Colonic mucosa (tissue), 4 donors: ENCODE measurements around the gene DCAF17. TPM values are rescaled to one million over a fixed set of nuclear protein-coding genes. Genes with fewer than 3 reads are reported as not detected.
A peak's percentile ranks its signal among the peaks of the same experiment; 100 is the strongest.
"Not testable (repeated sequence)": the region's sequence is repeated elsewhere in the genome, so short reads cannot be mapped to it uniquely, and the experiment has no call there.

Experiments used
- DNase-seq: peaks from one replicate; pipeline ENCODE4 v3.0.0-alpha.2; 2020
- H3K27ac ChIP-seq: fragments of 200-600 bp; one replicate; pipeline ENCODE4 v1.8.0; 2021
- H3K27me3 ChIP-seq: fragments of 200-600 bp; one replicate; pipeline ENCODE4 v1.8.0; 2021
- H3K36me3 ChIP-seq: fragments of 200-600 bp; one replicate; pipeline ENCODE4 v1.8.0; 2021
- H3K4me1 ChIP-seq: fragments of 200-600 bp; one replicate; pipeline ENCODE4 v1.8.0; 2021; ENCODE audit warnings: mild to moderate bottlenecking
- H3K4me3 ChIP-seq: fragments of 200-600 bp; one replicate; pipeline ENCODE4 v1.8.0; 2021
- H3K9ac ChIP-seq, 2 donors: one replicate each; pipeline ENCODE4 v1.7.0; 2013; ENCODE audit warnings: control low read depth in 2 of 2, low read depth in 2 of 2, low read length in 2 of 2
- H3K9me3 ChIP-seq: fragments of 200-600 bp; one replicate; pipeline ENCODE4 v1.8.0; 2021
- CTCF ChIP-seq: fragments of 200-600 bp; IDR thresholded peaks from one replicate; pipeline ENCODE4 v1.8.0; 2022; ENCODE audit warnings: antibody characterized with exemption, mild to moderate bottlenecking
- intact Hi-C: fragments of 100-400 bp; cut with DNase I; formaldehyde crosslinking; loops from one replicate; pipeline ENCODE4 v1.14.1; 2022
- total RNA-seq, 2 donors: library from RNA; stranded (reverse); fragmentation: NEBNext Ultra II Directional in 1 of 2; extraction: Animal tissue kit (Norgen Biotek cat#: 25700) in 1 of 2; gene quantifications; one replicate each; pipeline ENCODE4 v1.2.1, GENCODE V29; 2021
- donor health status: healthy.
- donor health status: DM: no; HTN: no; CAD: no.
- donor health status: DM: no; HTN: no; CAD: no.

Gene DCAF17
- total RNA-seq, 2 donors from 2014 or later = 9.7 to 10.2 TPM

GRCh38 chr2:171487803-171488259, 53.8 kb downstream of the DCAF17 start:
- DNase-seq = peak; percentile 83
- peak overlapping the region; percentile 15 for H3K27ac ChIP-seq

GRCh38 chr2:171490577-171490976, 56.6 kb downstream of the DCAF17 start:
- Histone ChIP-seq H3K27me3 (no peaks in the 10 kb centered on the region), H3K27ac (no peak overlapping the region), H3K9me3 (no peaks in the 10 kb centered on the region), H3K36me3 (no peaks in the 10 kb centered on the region), H3K4me3 (no peak overlapping the region), H3K9ac (no peak overlapping the region), H3K4me1 (no peaks in the 10 kb centered on the region)
- no peak for TF ChIP-seq CTCF
- peak; percentile 55 for DNase-seq
- intact Hi-C loops = no loop called here

More at GRCh38 chr2:171487803-171488259, 53.8 kb downstream of the DCAF17 start:
- no peak overlapping the region for H3K9ac ChIP-seq
- no peaks in the 10 kb centered on the region for H3K27me3 ChIP-seq
- no peaks in the 10 kb centered on the region for H3K4me1 ChIP-seq
- no peaks in the 10 kb centered on the region for H3K9me3 ChIP-seq
- H3K4me3 ChIP-seq = no peak overlapping the region
- no peaks in the 10 kb centered on the region for H3K36me3 ChIP-seq
- intact Hi-C loops = no loop called here
- TF ChIP-seq CTCF = no peak

GRCh38 chr2:171491292-171491691, 57.3 kb downstream of the DCAF17 start:
- H3K27ac ChIP-seq = no peak overlapping the region
- no peak for TF ChIP-seq CTCF
- intact Hi-C loops = no loop called here

GRCh38 chr2:171492664-171493063, 58.6 kb downstream of the DCAF17 start:
- no peaks in the 10 kb centered on the region for H3K4me1 ChIP-seq
- no peaks in the 10 kb centered on the region for H3K27me3 ChIP-seq
- H3K36me3 ChIP-seq = no peaks in the 10 kb centered on the region
- H3K4me3 ChIP-seq = no peak overlapping the region
- no peak overlapping the region for H3K9ac ChIP-seq
- intact Hi-C loops = no loop called here
- DNase-seq = peak; percentile 53
- H3K9me3 ChIP-seq = no peaks in the 10 kb centered on the region
- TF ChIP-seq CTCF = no peak
- H3K27ac ChIP-seq = no peak overlapping the region

More at GRCh38 chr2:171491292-171491691, 57.3 kb downstream of the DCAF17 start:
- H3K4me3 ChIP-seq = no peak overlapping the region
- no peak for DNase-seq
- H3K9me3 ChIP-seq = no peaks in the 10 kb centered on the region
- no peaks in the 10 kb centered on the region for H3K36me3 ChIP-seq
- no peak overlapping the region for H3K9ac ChIP-seq
- no peaks in the 10 kb centered on the region for H3K4me1 ChIP-seq
- H3K27me3 ChIP-seq = no peaks in the 10 kb centered on the region

GRCh38 chr2:171497664-171498063, 63.6 kb downstream of the DCAF17 start:
- H3K9ac ChIP-seq, H3K9me3 ChIP-seq, H3K36me3 ChIP-seq, DNase-seq, H3K4me3 ChIP-seq, H3K27me3 ChIP-seq, H3K4me1 ChIP-seq, intact Hi-C loops, H3K27ac ChIP-seq: not testable (repeated sequence)

- H3K9me3 ChIP-seq = no peaks in the 10 kb centered on the region
- no peak overlapping the region for H3K27ac ChIP-seq
- no peak overlapping the region for H3K4me3 ChIP-seq
- TF ChIP-seq CTCF = no peak
- H3K36me3 ChIP-seq = no peaks in the 10 kb centered on the region
- no peaks in the 10 kb centered on the region for H3K27me3 ChIP-seq
- no peaks in the 10 kb centered on the region for H3K4me1 ChIP-seq
- intact Hi-C loops = no loop called here
- H3K9ac ChIP-seq = no peak overlapping the region
- DNase-seq = no peak
Measured at GRCh38 chr2:171505374-171505773, 71.3 kb downstream of the DCAF17 start.
